CD4-positive, alpha-beta T cell treated with Interleukin-4 for 4 hours (primary cell): ENCODE results near the gene EPSTI1.
A peak's percentile ranks its signal among the peaks of the same experiment; 100 is the strongest.

ENCODE experiments used
- DNase-seq: peaks from one replicate; pipeline ENCODE4 v3.0.0-alpha.2; 2020

Gene EPSTI1

DNA sequence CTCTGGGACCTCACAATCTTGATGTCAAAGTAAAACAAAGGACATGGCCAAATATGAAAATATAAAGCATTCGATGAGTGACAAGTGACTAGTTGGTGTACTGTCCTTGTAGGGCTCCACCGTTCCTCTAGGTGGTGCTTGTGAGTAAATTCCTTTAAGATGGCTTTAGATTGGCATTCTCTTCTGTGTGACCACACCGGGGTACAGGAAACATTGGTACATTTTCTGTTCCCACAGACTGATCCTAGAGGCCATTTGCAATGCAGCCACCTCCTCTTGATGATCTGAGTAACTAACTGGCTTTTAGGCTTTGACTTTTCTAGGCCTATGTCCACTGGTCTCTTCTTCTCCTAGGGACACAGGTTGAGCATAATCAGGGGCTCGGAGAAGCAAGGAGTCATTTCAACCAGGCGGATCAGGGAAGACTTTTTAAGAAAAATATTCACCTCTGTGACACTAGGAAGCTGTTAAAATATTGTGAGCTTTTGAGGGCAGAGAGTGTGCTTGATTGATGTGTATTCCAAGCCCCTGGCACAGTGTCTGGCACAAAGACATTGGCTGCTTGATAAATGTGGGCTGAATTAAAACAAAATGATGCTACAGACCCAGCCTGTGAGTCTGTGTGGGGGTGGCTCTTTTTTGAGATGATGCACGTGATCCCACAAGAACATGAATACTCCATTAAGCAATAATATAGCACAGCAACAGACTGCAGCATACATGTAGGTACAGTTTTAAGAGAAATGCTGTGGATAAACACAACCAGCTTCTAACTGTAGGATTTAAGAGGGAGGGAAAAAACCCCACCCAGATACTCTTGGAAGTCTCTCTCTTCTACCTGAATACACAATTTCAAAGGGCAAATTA lies 21.0 kb downstream of the EPSTI1 start:
- peak; percentile 68 for DNase-seq

- peak; percentile 77 for DNase-seq
Measured at GRCh38 chr13:42969565-42970172, 22.4 kb downstream of the EPSTI1 start.

DNA sequence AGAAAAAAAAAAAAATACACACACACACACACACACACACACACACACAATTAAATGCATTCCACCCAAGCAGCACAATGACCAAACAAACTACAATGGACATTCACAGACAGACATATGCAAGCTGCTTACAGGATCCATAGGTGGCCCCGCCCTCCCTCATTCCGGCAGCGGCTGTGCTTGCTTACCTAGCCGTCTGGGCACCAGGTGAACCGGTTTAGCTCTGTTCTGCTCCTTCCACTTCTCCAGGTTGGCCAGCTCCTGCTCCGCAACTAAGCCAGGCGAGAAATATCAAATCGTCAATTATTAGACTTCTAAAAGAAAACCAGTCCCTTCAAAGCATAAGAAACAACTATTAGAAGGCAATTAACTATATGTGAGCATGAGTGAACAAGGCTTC lies 23.1 kb downstream of the EPSTI1 start:
- no peak for DNase-seq

DNA sequence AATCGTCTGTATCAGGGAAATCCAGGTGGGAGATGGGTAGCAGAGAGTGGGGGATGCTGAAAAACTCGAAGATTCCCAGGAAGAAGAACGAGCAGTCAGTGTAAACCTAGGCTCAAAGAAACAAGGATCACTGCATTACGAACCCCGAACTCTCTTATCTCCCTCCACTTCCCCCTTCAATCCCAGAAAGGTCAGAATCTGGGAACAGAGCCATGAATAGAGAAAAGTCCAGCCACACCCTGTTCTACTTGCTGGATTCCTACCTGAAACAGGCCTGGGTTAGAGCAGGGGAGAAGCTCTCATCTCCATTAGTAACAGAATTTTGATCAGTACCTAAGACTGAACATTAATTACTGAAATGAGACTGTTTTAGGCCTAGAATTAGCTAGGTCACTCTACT lies 24.4 kb downstream of the EPSTI1 start:
- DNase-seq = no peak

GRCh38 chr13:42965281-42965680 lies 26.8 kb downstream of the EPSTI1 start:
- no peak for DNase-seq

DNA sequence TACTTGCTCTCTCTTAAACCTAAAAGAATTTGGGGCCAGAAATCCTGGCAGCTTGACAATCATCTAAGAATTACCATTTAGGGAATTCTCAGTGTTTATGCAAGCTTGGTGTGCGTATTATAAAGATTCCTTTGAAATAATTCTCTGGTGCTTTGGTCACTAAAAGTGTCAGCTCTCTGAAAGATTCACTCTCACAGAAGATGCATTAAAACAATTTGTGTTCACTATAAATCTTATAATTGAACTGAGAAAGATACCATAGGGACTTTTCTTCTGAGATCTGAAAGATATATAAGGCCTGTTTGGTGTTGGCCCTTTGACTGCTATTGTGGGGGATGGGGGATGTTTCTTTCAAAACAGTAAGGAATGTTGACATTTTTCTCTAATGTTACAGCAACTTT lies 27.3 kb downstream of the EPSTI1 start:
- DNase-seq = no peak

GRCh38 chr13:42959615-42960014 lies 32.4 kb downstream of the EPSTI1 start:
- DNase-seq = no peak

DNA sequence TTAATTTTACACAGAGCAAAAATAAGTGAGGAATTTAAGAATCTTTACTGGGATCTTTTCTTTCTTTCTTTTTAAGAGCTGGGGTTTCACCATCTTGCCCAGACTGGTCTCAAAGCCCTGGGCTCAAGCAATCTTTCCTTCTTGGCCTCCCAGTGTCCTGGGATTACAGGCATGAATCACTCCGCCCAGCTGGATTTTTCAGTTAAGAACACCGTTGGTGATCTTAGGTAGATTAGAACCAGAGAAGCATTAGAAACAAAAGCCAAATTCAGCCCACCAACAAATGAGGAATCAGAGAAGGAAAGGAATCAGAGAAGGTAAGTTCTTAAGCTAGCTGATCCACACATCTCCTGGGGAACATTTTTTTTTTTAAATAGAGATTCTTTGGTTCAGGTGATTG lies 34.2 kb downstream of the EPSTI1 start:
- no peak for DNase-seq

GRCh38 chr13:42950181-42950580 lies 41.9 kb downstream of the EPSTI1 start:
- no peak for DNase-seq

- DNase-seq = no peak
Measured at GRCh38 chr13:42947925-42948324, 44.1 kb downstream of the EPSTI1 start.

GRCh38 chr13:42946927-42947326 lies 45.1 kb downstream of the EPSTI1 start:
- DNase-seq = no peak

DNA sequence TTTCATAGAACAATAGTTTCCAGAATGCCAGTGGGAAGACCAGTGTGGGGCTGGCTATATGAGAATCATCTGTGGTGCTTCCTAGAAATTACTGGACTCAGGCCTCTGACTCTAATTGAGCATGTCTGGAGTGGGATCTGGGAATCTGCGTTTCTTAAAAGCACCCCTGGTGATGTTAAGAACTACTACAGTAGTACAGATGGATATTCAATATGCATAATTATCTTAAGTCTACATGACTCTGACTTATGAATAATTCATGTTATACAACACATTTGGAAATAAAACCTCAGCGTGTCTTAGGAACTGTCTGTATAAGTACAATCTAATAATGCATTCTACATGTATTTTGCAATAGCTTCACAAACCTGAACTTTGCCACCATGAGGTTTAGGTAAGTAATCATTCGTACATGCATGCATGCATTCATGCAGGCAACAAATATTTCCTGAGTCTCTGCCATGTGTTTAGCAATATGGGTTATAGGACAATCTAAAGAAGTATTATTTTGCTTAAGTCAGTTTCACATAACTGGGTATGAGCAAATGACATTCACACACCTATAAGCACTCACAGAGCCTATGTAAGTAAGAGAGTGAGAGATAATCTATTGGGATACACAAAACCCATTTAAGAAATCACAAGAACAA lies 62.0 kb downstream of the EPSTI1 start:
- no peak for DNase-seq

DNA sequence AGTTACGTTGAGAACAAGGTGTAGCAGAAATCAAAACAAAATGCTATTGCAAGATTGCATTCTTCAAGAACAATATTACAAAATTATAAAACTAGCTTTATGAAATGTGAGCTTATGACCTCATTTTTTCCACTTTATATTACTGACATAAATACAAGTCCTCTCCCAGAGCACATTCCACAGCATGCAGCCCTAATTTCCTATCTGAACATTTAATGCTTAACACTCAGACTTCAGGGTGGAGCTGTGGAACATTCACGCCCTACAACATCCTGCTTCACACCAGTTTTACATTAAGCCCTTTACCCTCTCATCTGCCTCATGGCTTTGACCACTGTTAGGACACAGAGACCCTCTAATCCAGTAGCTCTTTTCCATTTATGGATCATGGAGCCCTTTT lies 65.5 kb downstream of the EPSTI1 start:
- no peak for DNase-seq

DNA sequence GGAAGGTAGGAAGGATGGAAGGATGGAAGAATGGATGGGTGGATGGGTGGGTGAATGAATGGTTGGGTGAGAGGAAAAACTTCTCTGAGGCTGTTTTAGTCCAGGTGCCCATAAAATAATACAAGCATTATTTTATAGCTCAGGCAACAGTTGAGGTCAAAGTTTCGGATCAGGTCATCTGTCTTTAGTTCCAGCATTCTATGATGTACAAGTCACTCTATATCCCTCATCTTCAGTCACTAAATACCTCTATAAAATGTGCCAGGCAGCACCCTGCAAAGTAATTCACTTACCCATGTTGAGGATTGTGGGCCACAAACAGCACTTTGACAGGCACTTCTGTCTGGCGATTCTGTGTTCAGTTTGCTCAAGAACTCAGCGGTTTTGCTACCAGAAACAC lies 66.0 kb downstream of the EPSTI1 start:
- DNase-seq = no peak

GRCh38 chr13:42925626-42926025 lies 66.4 kb downstream of the EPSTI1 start:
- no peak for DNase-seq

DNA sequence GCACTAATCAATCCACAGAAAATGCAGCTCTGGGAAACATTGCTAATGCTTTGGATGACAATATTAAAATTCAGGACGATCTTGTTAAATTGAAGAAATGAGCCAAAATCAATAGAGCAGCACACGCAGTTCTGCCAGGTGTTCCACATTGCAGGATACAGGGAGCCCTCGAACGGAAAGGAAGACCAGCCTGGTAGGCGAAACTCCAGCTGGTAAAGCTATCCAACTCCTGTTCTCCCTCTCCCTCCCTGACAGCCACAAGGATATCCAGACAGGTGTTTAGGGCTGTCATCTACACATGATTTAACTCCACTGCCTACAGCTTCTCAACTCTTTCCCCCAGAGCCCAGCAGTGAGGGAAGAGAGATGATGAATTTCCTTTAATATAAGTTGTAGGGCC lies 67.7 kb downstream of the EPSTI1 start:
- no peak for DNase-seq

DNA sequence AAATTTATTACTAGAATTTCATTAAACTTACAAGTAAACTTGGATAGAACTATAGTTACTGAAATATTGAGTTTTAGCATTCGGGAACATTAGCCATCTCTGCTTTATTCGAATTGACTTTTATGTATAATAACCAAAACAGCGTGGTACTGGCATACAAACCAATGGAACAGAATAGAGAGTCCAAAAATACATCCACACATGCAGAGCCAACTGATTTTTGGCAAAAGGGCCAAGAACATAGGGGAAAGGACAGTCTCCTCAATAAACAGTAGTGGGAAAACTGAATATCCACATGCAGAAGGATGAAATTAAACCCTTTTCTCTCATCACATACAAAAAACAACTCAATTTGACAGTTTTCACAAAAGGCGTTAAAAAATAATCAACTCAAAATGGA lies 84.3 kb downstream of the EPSTI1 start:
- DNase-seq = no peak

DNA sequence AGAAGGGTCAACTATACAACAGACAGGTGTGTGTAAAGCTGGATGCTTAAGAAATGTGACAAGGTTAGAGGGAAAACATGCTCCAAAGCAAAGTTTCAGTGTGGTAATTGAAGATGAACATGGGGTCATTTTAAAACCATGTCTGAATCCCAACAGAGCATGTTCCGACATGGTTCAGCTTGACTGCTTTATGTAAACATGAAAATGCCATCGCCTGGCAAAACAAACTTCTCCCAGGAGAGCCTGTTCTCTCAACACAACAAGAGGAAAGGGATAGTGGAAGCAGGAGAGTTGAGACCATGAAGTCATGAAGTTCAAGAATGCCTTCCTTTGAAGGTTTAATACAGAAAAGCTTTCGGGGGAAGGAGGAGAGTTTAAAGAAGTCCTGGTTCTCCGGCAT lies 85.8 kb downstream of the EPSTI1 start:
- no peak for DNase-seq

GRCh38 chr13:42905579-42905978 lies 86.5 kb downstream of the EPSTI1 start:
- no peak for DNase-seq

GRCh38 chr13:42899266-42899665 lies 92.8 kb downstream of the EPSTI1 start:
- DNase-seq = no peak

DNA sequence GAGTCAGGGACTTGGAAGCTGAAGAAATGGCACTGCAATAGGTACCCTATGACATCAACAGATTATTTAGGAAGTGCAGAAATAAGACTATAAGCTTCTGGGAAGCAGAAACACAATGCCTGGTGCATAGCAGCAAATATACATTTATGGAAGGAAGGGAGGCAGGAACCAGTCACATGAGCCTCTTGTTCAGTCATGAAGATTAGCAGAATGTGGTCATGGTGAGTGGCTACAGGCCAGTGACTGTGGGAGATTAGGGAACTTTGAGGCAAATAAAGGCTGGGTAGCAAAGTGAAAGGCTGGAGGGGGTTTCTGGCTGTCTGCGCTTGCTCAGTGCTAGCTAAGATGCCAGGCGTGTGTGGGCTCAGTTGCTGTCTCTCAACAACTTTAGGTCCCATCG lies 96.3 kb downstream of the EPSTI1 start:
- no peak for DNase-seq

GRCh38 chr13:42894765-42895243 lies 97.2 kb downstream of the EPSTI1 start:
- DNase-seq = no peak

GRCh38 chr13:42893214-42893671 lies 98.8 kb downstream of the EPSTI1 start:
- DNase-seq = no peak

- no peak for DNase-seq
Measured at GRCh38 chr13:42892760-42893159, 99.3 kb downstream of the EPSTI1 start.
